Panc1 (cell line): ENCODE results near the gene TTLL5. TPM values are rescaled to one million over a fixed set of nuclear protein-coding genes. Genes with fewer than 3 reads are reported as not detected.

Experiments
- ATAC-seq: fragments of 200-7000 bp; cut with Tn5 transposase; 2 replicates; pipeline ENCODE4 v1.9.1; 2020; ENCODE audit warnings: mild to moderate bottlenecking, moderate library complexity
- BruUV-seq: library from RNA; stranded (reverse); fragments of 400-500 nt; replicated peaks from 2 replicates; lab custom pipeline; 2021; lab: Mats Ljungman, UMichigan
- CTCF ChIA-PET: fragments of 300-600 bp; sonication (Branson Sonifier 250); formaldehyde crosslinking; loops from one replicate; lab custom pipeline; 2022; ENCODE audit warnings: antibody characterized with exemption; lab: Charles Lee
- POLR2A ChIA-PET: fragments of 300-600 bp; sonication (Branson Sonifier 250); formaldehyde crosslinking; loops from one replicate; lab custom pipeline; 2022; ENCODE audit warnings: antibody characterized with exemption; lab: Charles Lee
- DNase-seq: peaks from one replicate; pipeline ENCODE4 v3.0.0-alpha.2; 2010; ENCODE audit warnings: low read depth, low spot score
- H3K27ac ChIP-seq: 2 replicates; pipeline ENCODE4 v1.5.1; 2011; ENCODE audit warnings: mild to moderate bottlenecking, low read length, inconsistent platforms
- H3K27me3 ChIP-seq: fragments of 200-500 bp; sonication (Bioruptor generic); 2 replicates; pipeline ENCODE4 v1.6.0; 2014; ENCODE audit warnings: low read length, inconsistent platforms; ENCODE audit not compliant: control insufficient read depth, insufficient read depth
- H3K36me3 ChIP-seq: fragments of 200-500 bp; sonication (Bioruptor generic); 2 replicates; pipeline ENCODE4 v1.5.1; 2014; ENCODE audit warnings: inconsistent platforms, mild to moderate bottlenecking, low read length, moderate library complexity; ENCODE audit not compliant: control insufficient read depth, insufficient read depth
- H3K4me1 ChIP-seq: 2 replicates; pipeline ENCODE4 v1.5.1; 2011; ENCODE audit warnings: inconsistent platforms, mild to moderate bottlenecking, low read length, moderate library complexity; ENCODE audit not compliant: control insufficient read depth, insufficient read depth
- H3K4me3 ChIP-seq, 2 experiments: 2 replicates each; pipeline ENCODE4 v1.5.1; 2011 to 2012; ENCODE audit warnings: low read depth in 2 of 2, low read length in 2 of 2, mild to moderate bottlenecking in 2 of 2, inconsistent platforms in 1 of 2, moderate library complexity in 1 of 2
- H3K9me3 ChIP-seq: fragments of 200-500 bp; sonication (Bioruptor generic); 2 replicates; pipeline ENCODE4 v1.5.1; 2014; ENCODE audit warnings: low read depth, mild to moderate bottlenecking, inconsistent platforms, low read length, moderate library complexity; ENCODE audit not compliant: control insufficient read depth, insufficient read depth
- POLR2AphosphoS5 ChIP-seq: IDR thresholded peaks from 2 replicates; pipeline ENCODE4 v1.6.1; 2012; ENCODE audit warnings: mild to moderate bottlenecking, low read depth, low read length, moderate library complexity
- SIN3A ChIP-seq: IDR thresholded peaks from 2 replicates; pipeline ENCODE4 v1.6.1; 2012; ENCODE audit warnings: low read depth, mild to moderate bottlenecking, low read length, moderate library complexity, borderline replicate concordance; ENCODE audit not compliant: insufficient read depth
- TCF7L2 ChIP-seq: IDR thresholded peaks from 2 replicates; pipeline ENCODE4 v1.6.1; 2011; ENCODE audit warnings: mild to moderate bottlenecking, low read depth, low read length, inconsistent platforms
- in situ Hi-C: cut with HindIII; loops from 2 replicates; pipeline ENCODE4 v1.10.0; 2016; ENCODE audit warnings: low sequenced_read_pairs, low pct_unique_long_range_greater_than_20kb
- intact Hi-C: fragments of 100-400 bp; cut with micrococcal nuclease; formaldehyde crosslinking; loops from one replicate; pipeline ENCODE4 v1.10.0; 2022; ENCODE audit not compliant: unreplicated experiment
- total RNA-seq: library from RNA; stranded (reverse); gene quantifications from one replicate; pipeline ENCODE4 v1.2.1, GENCODE V29; 2021; ENCODE audit not compliant: unreplicated experiment
- TF ChIP-seq, protein P1 (sequence below), 2 experiments: IDR thresholded peaks; 2 replicates each; pipeline ENCODE4 v1.6.1; 2011 to 2012; ENCODE audit warnings: low read depth in 2 of 2, control low read depth in 1 of 2, low read length in 1 of 2, mild to moderate bottlenecking in 1 of 2, moderate library complexity in 1 of 2; ENCODE audit not compliant: insufficient read depth in 1 of 2
- TF ChIP-seq, protein P2 (sequence below): fragments of 450-650 bp; IDR thresholded peaks from 2 replicates; pipeline ENCODE4 v1.5.1; 2017; ENCODE audit warnings: mild to moderate bottlenecking

Gene TTLL5
- total RNA-seq, 1 experiment from 2014 or later, result 23.5 TPM

DNA sequence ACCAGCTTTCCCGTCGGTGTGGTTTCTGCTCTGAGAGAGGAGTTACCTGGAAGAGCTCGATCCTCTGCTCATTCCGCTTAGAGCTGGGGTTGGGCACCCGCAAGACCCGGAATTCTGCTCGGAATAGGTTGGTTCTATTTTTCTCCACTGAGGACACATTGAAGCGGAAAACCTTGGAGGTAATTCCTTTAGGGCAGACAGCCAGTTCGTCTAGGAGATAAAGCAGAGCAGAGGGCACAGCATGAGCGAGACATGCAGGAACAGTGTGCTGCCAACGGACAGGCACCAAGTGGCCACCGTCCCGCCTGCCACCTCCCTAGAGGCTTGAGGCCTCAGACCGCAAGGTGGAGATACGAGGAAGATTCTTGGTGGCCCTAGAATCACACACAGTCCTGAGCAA, 310.5 kb downstream of the TTLL5 start:
- intact Hi-C loops, result no loop called here
- no peak for ATAC-seq
- CTCF ChIA-PET, result no interaction called here
- in situ Hi-C loops, result no loop called here
- no peak for DNase-seq
- no peaks in the 10 kb centered on the region for H3K9me3 ChIP-seq
- no peaks in the 10 kb centered on the region for H3K27me3 ChIP-seq
- no TSS peak for BruUV-seq
- H3K36me3 ChIP-seq, result no peaks in the 10 kb centered on the region
- H3K4me1 ChIP-seq, result no peaks in the 10 kb centered on the region
- H3K4me3 ChIP-seq, result no peak overlapping the region
- POLR2A ChIA-PET, result no interaction called here
- H3K27ac ChIP-seq, result no peak overlapping the region
- TF ChIP-seq, protein P1, sequence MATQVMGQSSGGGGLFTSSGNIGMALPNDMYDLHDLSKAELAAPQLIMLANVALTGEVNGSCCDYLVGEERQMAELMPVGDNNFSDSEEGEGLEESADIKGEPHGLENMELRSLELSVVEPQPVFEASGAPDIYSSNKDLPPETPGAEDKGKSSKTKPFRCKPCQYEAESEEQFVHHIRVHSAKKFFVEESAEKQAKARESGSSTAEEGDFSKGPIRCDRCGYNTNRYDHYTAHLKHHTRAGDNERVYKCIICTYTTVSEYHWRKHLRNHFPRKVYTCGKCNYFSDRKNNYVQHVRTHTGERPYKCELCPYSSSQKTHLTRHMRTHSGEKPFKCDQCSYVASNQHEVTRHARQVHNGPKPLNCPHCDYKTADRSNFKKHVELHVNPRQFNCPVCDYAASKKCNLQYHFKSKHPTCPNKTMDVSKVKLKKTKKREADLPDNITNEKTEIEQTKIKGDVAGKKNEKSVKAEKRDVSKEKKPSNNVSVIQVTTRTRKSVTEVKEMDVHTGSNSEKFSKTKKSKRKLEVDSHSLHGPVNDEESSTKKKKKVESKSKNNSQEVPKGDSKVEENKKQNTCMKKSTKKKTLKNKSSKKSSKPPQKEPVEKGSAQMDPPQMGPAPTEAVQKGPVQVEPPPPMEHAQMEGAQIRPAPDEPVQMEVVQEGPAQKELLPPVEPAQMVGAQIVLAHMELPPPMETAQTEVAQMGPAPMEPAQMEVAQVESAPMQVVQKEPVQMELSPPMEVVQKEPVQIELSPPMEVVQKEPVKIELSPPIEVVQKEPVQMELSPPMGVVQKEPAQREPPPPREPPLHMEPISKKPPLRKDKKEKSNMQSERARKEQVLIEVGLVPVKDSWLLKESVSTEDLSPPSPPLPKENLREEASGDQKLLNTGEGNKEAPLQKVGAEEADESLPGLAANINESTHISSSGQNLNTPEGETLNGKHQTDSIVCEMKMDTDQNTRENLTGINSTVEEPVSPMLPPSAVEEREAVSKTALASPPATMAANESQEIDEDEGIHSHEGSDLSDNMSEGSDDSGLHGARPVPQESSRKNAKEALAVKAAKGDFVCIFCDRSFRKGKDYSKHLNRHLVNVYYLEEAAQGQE (IDR thresholded peaks at IDR 0.05; ENCODE audit: insufficient read depth in 1 of 2, low read depth in 2 of 2, low read length in 1 of 2), result no peak
- TF ChIP-seq TCF7L2 (no peak), SIN3A (no peak)

DNA sequence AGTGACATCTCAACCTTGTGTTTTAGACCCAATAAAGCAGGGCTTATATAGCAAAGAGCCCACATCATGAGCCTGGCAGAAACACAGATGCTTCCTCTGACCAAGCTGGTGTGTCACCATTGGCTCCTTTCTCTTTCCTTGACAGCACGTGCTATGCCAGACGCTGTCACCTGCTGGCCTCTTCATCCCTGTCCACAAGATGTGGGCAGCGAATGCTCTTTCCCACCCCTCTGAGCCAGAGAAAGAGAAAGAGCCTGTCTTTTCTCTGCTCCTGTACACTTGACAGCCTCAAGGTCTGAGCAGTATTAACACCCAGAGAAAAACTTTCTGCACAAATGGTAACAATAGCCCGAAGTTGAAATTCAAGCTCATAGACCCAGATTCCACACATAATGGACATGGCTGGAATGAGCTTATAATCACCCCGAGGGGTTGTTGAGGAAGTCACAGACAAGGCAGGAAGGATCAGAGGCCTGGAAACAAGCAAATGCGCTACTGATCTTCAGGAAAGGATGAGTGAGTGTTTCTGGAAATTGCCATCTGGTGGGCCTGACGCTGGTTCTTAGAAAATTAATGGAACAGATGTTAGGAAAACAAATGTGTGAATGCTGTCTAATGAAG, 311.9 kb downstream of the TTLL5 start:
- in situ Hi-C loops (no loop called here), intact Hi-C loops (no loop called here)
- Histone ChIP-seq H3K9me3 (no peaks in the 10 kb centered on the region), H3K27ac (no peak overlapping the region), H3K4me1 (no peaks in the 10 kb centered on the region), H3K27me3 (no peaks in the 10 kb centered on the region), H3K36me3 (no peaks in the 10 kb centered on the region), H3K4me3 (no peak overlapping the region)
- ChIA-PET CTCF (interaction anchor here (1.4 kb wide), 1 partner anchor 10 kb away, joined by 3 read pairs; no protein-coding TSS in a partner anchor), POLR2A (no interaction called here)
- BruUV-seq, result no TSS peak
- no peak for ATAC-seq
- no peak for TF ChIP-seq TCF7L2
- TF ChIP-seq, protein P2, sequence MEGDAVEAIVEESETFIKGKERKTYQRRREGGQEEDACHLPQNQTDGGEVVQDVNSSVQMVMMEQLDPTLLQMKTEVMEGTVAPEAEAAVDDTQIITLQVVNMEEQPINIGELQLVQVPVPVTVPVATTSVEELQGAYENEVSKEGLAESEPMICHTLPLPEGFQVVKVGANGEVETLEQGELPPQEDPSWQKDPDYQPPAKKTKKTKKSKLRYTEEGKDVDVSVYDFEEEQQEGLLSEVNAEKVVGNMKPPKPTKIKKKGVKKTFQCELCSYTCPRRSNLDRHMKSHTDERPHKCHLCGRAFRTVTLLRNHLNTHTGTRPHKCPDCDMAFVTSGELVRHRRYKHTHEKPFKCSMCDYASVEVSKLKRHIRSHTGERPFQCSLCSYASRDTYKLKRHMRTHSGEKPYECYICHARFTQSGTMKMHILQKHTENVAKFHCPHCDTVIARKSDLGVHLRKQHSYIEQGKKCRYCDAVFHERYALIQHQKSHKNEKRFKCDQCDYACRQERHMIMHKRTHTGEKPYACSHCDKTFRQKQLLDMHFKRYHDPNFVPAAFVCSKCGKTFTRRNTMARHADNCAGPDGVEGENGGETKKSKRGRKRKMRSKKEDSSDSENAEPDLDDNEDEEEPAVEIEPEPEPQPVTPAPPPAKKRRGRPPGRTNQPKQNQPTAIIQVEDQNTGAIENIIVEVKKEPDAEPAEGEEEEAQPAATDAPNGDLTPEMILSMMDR, result no peak
- TF ChIP-seq, protein P1 (IDR thresholded peaks at IDR 0.05; ENCODE audit: insufficient read depth in 1 of 2, low read depth in 2 of 2, low read length in 1 of 2), result no peak
- no peak for TF ChIP-seq SIN3A
- TF ChIP-seq POLR2AphosphoS5, result no peak
- no peak for DNase-seq
